Hepatic stellate cell (primary cell): ENCODE results near the gene CCZ1B.
"Not testable (repeated sequence)": the region's sequence is repeated elsewhere in the genome, so short reads cannot be mapped to it uniquely, and the experiment has no call there.

Source experiments
- DNase-seq: peaks from one replicate; pipeline ENCODE4 v3.0.0; 2011; ENCODE audit warnings: low spot score

The CCZ1B gene

DNA sequence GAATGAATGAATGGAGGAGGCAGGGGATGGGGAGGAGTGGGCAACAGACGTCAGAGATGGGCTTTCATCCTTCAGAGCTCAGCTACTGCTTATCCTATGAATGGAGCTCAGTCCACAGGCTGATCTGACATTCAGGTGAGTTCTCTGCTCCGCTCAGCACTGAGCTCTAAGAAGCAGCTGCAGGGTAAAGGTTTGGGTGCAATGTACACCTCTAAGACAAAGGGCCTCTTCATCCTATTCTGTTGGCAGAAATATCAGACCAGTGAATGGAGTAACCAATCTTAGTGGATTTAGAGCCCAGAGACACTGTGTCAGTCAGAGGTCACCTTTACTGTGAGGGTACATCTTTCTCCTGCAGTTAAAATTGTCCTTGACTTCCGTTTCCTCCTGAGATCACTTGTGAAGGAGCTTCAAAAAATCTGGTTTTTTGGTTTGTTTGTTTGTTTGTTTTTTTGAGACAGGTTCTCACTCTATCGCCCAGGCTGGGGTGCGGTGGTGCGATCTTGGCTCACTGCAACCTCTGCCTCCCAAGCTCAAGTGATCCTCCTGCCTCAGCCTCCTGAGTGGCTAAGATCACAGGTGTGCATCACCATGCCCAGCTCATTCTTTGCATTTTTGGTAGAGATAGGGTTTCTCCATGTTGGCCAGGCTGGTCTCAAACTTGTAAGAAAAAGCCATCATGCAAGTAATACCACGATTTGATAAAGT, 5.1 kb upstream of the CCZ1B start:
- no peak for DNase-seq

DNA sequence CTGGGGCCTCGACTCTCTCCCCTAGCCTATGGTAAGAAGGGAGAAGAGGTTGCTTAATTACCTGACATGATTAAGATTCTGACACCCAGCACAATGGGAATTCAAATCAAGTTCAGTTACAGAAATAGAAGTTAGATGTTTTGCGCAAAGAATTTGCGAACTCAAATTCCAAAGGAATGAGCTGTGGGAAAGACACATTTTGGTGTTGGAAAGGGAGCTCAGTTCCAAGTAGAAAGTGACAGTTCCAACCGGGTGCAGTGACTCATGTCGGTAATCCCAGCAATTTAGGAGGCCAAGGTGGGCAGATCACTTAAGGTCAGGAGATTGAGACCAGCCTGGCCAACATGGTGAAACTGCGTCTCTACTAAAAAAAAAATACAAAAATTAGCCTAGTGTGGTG, 4.0 kb upstream of the CCZ1B start:
- not testable (repeated sequence) for DNase-seq

DNA sequence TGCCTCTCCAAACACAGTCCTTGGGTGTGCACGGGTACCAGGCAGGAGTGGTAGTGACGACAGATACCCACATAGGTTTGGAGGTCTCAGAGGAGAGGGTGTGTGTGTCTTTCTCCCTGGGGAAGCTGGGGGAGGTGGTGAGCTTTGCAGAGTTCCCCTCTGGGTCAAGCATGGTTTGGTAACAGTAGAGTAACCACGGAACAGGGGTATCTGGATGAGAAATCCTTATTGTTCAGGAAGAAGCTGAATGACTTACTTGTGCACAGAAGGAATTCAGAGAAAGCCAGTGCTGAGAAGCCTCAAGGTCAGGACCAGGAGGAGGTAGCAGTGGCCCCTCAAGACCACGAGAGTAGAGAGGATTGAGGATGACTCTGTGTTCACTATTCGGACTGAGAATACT, 3.5 kb upstream of the CCZ1B start:
- not testable (repeated sequence) for DNase-seq

DNA sequence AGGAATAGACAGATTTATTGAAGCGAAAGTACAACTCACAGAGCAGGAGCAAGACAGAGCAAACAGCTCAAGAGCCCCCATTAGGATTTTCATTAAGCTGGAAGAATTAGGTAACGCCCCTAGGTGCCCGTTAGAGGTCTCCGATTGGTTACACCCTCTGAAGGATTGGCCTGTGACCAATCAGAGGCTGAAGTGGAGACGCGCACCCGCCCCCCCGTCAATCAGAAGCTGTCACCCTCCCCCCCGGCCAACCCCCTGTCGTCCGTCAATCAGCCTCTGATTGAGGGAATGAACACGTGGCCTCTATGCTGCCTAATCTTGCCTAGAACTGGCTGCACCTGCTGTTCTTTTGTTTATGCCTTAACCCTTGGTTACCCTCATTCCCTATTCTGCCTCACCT, 1.1 kb upstream of the CCZ1B start:
- not testable (repeated sequence) for DNase-seq

DNA sequence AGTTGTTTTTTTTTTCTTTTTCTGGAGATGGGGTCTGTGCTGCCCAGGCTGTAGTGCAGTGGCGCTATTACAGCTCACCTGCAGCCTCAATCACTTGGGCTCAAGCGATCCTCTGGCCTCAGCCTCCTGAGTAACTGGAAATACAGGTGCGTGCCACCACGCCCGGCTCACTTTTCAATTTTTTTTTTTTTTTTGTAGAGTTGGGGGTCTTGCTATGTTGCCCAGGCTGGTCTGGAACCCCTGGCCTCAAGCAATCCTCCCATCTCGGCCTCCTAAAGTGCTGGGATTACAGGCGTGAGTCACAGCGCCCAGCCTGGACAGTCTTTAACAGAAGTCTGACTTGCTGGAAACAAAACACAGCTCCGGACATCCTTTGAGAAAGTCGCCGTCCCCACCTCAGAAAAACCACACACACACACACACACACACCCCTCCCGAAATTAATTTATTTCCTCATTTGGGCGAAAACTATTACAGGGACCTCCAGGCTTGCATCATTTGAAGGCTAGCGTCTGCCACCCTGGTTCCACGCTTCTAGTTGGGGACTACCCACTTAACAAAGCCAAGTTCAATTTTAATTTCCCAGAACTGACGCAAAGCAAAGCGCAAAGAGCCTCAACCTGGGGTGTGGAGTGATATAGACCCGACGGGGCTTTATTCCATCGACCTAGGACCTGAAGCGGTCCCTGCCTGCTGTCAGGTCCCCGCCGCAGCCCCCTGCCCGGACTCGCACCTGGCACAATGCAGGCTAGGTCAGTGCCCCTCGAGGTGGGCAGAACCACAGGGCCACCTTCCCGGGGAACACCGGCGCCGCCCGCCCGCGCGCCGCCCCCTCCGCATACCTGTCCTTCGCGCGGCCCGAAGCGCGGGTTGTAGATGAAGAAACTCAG, 594 bp downstream of the CCZ1B start:
- not testable (repeated sequence) for DNase-seq

DNA sequence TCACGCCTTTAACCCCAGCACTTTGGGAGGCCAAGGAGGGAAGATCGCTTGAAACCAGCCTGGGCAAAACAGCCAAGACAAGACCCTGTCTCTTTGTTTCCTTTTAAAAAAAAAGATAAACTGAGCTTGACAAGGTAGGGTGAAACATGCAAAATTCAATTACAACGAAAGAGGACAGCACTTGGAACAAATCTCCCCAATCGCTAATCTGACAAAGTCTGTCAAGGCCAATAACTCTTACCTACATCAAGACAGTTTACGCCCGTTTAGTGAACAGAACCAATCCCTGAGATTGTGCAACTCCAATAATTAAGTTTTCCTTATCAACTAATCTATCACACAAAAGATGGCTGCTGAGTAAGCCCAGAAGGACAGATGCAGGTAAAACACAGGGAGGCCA, 4.5 kb downstream of the CCZ1B start:
- DNase-seq = not testable (repeated sequence)

DNA sequence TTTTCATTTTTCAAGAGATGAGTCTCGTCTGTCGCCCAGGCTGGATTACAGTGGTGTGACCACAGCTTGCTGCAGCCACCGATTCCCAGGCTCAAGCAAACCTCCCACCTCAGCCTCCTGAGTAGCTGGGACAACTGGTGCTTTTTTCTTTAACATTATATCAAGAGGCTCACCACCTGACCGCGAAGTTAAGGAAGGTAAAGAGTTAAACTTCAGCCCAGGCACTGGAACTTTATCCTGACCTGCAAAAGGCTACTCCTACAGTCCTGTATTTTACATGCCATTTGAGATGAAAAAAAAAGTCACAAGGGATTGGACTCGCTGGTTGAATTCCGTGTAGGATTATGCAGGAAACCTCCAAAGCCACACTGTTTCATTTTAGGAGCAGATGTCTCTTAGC, 10.6 kb downstream of the CCZ1B start:
- DNase-seq = not testable (repeated sequence)

DNA sequence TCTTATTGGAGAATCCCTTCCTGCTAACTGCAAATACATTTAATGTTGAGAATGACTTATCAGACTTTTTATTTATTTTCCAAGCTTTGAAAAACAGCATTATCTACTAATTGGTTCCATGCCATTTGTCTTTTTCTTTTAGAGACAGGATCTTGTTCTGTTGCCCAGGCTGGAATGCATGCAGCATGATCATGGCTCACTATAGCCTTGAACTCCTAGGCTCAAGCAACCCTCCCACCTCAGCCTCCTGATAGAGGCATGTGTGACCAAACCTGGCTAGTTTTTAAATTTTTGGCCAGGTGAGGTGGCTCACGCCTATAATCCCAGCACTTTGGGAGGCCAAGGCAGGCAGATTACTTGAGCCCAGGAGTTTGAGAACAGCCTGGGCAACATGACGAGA, 13.1 kb downstream of the CCZ1B start:
- DNase-seq = not testable (repeated sequence)

DNA sequence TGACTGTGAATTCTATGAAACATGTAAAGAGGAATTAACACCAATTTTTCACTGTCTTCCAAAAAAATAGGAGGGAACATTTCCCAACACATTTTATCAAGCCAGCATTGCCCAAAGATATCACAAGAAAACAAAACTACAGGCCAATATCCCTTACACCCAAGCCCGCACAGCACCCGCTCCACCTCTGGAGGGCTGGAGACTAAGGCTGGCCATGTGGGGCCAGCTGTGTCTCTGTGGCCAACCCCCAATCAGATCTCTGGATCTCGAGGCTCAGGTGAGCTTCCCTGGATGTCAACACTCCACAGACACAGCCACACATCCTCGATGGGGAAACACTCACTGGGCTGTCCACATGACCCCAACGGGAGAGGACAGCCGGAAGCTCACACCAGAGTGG, 18.1 kb downstream of the CCZ1B start:
- not testable (repeated sequence) for DNase-seq

DNA sequence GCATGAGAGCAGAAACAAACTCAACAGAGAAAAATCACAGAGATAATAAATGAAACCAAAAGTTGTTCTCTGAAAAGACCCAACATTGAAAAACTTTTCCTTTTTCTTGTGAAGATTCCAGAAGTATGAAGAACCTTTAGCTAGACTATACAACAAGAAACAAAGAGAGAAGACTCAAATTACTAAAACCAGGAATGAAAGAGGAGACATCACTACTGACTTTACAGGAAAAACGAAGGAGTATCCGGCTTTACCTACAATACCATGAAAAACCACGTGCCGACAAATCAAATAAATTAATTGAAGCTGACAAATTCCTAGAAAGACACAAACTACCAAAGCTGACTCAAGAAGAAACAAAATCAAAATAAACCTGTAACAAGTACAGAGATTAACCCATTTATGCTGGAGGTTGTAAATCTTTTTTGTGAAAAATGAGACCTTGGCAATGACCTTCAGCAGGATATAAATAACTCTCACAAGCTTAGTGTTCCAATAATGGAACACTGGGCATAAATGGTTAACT, 18.6 kb downstream of the CCZ1B start:
- not testable (repeated sequence) for DNase-seq

DNA sequence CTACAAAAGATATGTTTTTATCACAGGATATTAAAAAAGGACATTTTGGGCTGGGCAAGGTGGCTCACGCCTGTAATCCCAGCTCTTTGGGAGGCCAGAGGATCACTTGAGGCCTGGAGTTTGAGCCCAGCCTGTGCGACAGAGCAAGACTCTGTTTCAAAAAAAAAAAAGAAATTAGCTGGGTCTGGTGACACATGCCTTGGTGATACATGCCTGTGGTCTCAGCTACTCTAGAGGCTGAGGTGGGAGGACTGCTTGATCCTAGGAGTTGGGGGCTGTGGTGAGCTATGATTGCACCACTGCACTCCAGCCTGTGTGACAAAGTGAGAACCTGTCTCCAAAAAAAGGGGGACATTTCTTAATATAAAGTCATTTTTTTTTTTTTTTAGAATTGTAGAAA, 25.7 kb downstream of the CCZ1B start:
- not testable (repeated sequence) for DNase-seq

DNA sequence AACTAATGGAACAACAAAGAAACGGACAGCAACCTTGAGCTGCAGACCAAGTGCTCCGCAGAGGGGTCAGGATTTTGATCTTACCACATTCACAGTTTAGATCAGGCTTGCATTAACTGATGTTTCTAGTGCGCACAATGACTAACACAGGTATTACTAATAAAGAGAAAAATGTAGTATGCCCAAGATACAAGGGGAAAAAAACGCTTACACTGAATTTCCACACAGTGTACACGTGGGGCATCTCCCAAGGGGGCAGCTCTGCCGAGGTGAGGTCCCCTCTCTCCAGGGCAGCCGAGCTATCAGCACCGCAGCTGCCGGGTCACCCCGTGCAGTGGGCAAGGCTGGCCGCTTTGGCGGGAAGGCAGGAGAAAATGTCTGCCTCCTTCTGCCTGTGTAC, 26.2 kb downstream of the CCZ1B start:
- DNase-seq = not testable (repeated sequence)

DNA sequence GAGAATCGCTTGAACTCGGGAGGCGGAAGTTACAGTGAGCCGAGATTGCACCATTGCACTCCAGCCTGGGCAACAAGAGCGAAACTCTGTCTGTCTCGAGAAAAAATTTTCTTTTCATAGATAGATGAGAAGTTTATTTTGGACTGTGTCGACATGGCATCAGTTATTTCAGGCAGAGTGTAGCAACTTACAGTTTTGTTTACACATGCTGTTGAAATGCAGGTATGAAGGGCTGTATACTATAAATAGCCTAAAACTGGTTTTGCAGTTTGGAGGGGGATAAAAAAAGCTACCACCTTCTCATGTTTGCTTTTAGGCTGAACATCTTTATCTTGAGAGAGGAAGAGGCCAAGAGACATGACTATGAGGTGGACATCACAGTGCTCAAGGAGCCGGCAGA, 28.0 kb downstream of the CCZ1B start:
- not testable (repeated sequence) for DNase-seq

DNA sequence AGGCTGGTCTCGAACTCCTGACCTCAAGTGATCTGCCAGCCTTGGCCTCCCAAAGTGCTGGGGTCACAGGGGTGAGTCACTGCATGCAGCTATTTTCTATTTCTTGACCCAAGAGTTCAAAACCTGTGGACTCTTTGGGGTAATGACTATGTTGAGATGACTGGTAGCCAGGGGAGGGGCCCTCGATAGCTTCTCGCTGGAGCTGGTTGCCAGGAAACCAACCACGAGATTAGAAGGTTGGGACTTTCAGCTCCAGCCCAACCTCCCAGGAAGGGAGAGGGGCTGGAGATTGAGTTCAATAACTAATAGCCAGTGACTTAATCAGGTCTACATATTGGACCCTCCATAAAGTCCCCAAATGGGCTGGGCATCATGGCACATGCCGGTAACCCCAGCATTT, 28.9 kb downstream of the CCZ1B start:
- not testable (repeated sequence) for DNase-seq

DNA sequence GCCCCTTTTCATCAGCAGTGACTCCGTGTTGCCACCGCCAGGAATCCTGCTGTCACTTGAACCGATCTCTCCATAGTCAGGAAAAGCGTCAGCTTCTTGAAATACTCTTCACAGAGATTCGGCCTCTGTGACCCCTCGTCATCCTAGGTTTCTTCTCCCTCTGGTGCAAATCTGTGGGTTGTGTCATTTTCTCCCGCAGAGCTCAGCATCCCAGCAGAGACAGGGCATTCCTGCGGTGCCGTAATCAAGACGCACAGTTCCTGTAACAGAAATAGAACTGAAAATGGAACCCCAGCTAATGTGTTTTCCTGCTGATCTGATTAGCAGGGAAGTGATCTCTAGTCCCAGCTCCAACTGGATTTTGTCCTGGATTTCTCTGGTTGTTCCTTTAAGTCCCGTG, 31.8 kb downstream of the CCZ1B start:
- not testable (repeated sequence) for DNase-seq

DNA sequence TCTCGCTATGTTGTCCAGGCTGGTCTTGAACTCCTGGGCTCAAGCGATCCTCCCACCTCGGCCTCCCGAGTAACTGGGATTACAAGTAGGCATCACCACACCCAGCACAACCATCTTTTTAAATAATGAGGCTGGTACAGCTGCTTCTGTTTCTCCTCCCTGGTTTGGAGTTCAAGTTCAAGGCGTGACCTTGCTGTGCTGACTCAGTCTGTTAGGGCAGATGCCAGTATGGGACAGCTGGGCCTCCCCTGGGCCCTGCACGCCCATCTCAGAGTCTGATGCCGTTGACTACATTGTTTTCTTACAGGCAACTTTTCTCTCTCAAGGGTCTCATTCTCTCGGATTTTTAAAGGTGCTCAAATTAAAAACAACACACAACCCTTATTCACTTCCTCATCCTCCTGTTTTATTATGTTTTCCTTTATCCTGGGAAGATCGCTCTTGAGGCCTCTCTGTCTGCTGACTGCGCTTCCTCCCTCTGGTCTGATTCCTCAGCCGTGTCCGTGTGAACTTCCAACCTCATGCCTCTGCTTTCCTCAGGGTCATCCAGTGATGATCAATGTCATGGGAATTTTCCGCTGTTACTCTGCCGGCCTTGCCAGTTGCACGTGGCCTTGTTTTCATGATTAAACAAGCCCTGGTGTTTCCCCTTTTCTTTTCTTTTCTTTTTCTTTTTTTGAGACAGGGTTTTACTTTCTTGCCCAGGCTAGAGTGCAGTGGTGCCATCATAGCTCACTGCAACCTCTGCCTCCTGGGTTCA, 33.8 kb downstream of the CCZ1B start:
- DNase-seq = not testable (repeated sequence)

DNA sequence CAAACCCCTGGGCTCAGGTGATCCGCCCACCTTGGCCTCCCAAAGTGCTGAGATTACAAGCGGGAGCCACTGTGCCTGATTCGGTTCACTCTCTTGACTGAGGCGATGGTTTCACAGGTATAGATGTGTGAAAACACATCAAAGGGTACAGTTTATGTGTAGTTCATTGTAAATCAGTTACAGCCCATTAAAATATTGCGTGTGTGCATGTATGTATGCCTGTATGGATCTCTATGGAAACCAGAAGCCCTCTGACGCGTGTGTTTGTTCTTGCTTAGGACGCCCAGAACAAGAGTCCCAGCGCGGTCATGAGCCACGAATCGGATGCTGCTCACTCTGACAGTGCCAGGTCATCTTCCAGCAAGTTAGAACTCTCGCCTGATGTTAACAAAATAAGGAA, 36.7 kb downstream of the CCZ1B start:
- not testable (repeated sequence) for DNase-seq

DNA sequence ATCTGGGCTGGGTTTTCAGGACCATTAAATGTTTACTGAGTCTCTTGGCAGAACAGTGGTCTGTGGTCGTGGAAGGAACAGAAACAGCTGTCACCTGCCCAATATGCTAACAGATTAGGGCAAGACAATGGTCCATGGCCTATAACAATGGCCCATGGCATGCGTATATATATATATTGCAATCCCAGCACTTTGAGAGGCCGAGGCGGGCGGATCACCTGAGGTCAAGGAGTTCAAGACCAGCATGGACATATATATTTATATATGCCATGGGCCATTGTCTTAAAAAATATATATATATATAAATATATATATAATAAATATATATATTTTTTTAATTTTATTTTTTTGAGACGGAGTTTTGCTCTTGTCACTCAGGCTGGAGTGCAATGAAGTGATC, 44.5 kb downstream of the CCZ1B start:
- DNase-seq = not testable (repeated sequence)

DNA sequence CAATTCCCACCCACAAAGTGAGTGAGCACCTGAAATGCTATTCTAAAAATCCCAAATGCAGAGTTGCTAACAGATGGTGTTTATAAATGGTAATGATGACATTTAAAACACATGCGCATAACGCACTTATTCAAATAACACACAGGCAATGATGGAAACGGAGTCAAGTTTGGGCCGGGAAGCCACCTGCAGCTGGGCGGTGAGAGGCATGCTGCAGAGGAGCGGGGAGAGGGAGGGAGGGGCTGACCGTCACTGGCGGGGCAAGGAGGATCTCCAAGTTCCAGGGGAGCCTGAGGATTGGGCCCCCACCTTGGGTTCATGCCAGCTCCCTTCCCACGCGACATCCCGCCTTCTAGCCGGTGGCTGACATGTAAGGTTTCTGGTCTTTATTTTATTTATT, 64.9 kb downstream of the CCZ1B start:
- not testable (repeated sequence) for DNase-seq

DNA sequence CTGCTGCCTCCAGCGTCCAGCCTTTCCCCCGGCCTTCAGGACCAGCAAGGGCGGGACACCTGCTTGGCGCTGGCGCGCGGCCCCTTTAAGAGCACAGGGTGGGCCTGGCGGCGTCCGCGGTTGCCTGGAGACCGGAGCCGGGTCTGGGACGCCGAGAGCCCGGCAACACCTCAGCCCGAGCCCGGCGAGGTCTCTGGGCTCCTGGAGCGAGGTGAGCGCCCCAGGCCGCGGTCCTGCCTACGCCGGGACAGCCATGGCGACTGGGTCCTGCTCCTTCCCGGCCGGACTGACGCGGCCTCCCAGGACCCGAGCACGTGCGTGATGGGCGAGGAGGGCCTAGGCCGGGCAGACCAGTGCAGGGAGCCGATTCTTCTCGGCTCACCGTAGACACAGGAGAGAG, 72.1 kb downstream of the CCZ1B start, which contains the start of gene RSPH10B2:
TSS of gene RSPH10B2 (plus strand) at position 140 of the 400 bp plus-strand sequence. CDS start 3,575 bp downstream, outside the sequence.
- DNase-seq = not testable (repeated sequence)

DNA sequence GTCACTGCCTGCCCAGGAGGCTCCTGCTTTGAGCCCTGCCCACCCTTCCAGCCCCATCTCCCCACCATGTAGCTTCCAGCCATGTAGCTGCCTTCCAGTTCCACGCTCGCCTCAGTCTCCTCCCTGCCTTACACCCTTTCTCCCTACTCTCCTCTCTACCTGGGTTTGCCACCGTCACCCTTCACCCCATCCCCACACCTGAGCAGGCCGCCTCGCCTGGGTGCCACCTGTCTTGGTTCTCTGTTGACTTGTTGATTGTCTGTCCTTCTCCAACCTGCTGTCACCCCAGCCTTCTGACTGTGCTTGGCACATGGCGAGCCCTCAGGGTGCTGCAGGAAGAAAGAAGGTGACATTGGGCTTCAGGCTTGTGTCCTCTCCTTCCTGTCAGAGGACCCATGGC, 75.9 kb downstream of the CCZ1B start:
- not testable (repeated sequence) for DNase-seq

DNA sequence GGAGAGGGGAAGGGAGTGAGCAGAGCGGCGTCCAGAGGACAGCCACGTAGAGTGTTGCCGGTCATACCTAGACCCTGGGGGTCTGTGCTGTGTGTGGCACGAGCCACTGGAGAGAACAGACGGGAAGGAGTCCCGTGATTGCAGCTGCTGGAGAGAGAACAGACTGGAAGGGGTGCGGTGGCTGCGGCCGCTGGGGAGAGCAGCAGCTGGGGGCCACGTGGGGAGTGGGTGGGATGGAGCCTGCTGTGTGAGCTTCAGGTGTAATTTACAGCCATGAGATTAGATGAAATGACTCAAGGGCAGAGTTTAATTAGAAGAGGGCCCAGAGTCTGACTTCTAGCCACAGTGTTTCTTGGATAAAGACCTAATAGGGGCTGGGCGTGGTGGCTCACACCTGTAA, 76.7 kb downstream of the CCZ1B start:
- not testable (repeated sequence) for DNase-seq
